Measurements from ENCODE around the gene SPAG8. TPM values are rescaled to one million over a fixed set of nuclear protein-coding genes. Genes with fewer than 3 reads are reported as not detected.

Gene SPAG8
- total RNA-seq, 2 experiments from 2014 or later, result 1.1 to 3.6 TPM

GRCh38 chr9:35841645-35841900 lies 29.5 kb upstream of the SPAG8 start:
- Histone ChIP-seq H3K27ac (ENCODE audit: low read depth, low read length, poor library complexity, severe bottlenecking) (no peak overlapping the region), H3K4me1 (ENCODE audit: insufficient read depth, low read length, poor library complexity, severe bottlenecking) (peaks cover 25% of the 10 kb centered on the region)
- no TSS peak for BruUV-seq (replicated peaks)

GRCh38 chr9:35840881-35841644 lies 29.0 kb upstream of the SPAG8 start:
- Histone ChIP-seq H3K4me1 (ENCODE audit: insufficient read depth, low read length, poor library complexity, severe bottlenecking) (peaks cover 25% of the 10 kb centered on the region), H3K79me2 (ENCODE audit: insufficient read depth, low read depth, low read length) (no peaks in the 10 kb centered on the region), H3K36me3 (ENCODE audit: insufficient read depth, low read length) (no peaks in the 10 kb centered on the region), H3K9me3 (ENCODE audit: low read length) (no peaks in the 10 kb centered on the region), H3K4me3 (ENCODE audit: low read depth, low read length, poor library complexity, severe bottlenecking) (no peak overlapping the region), H4K20me1 (ENCODE audit: insufficient read depth, low read length) (no peaks in the 10 kb centered on the region), H3K9me2 (ENCODE audit: insufficient read depth, low read length) (no peaks in the 10 kb centered on the region), H3K4me2 (ENCODE audit: low read length) (no peak overlapping the region), H3K27ac (ENCODE audit: low read depth, low read length, poor library complexity, severe bottlenecking) (no peak overlapping the region), H2AFZ (ENCODE audit: low read length) (no peak overlapping the region)
- intact Hi-C loops (cut with micrococcal nuclease; ENCODE audit: unreplicated experiment), result no loop called here
- no peak for TF ChIP-seq CTCF (conservative IDR thresholded peaks at IDR 0.05; ENCODE audit: low read length)
- no peak for TF ChIP-seq EZH2phosphoT487 (IDR thresholded peaks at IDR 0.05; ENCODE audit: borderline replicate concordance, low read depth, low read length)
- BruUV-seq (replicated peaks), result no TSS peak
- DNase-seq (ENCODE audit: low spot score), result no peak
- ChIA-PET POLR2A (interaction anchor here (0.6 kb wide), 1 partner anchor 37 kb away, joined by 3 read pairs; no protein-coding TSS in a partner anchor), CTCF (ENCODE audit: unreplicated experiment) (no interaction called here)

More at GRCh38 chr9:35841645-35841900, 29.5 kb upstream of the SPAG8 start:
- H3K79me2 ChIP-seq (ENCODE audit: insufficient read depth, low read depth, low read length), result no peaks in the 10 kb centered on the region
- no peak for TF ChIP-seq CTCF (conservative IDR thresholded peaks at IDR 0.05; ENCODE audit: low read length)
- TF ChIP-seq EZH2phosphoT487 (IDR thresholded peaks at IDR 0.05; ENCODE audit: borderline replicate concordance, low read depth, low read length), result no peak
- no peaks in the 10 kb centered on the region for H3K9me3 ChIP-seq (ENCODE audit: low read length)
- no peak overlapping the region for H3K4me3 ChIP-seq (ENCODE audit: low read depth, low read length, poor library complexity, severe bottlenecking)
- no peak for DNase-seq (ENCODE audit: low spot score)
- no peak overlapping the region for H2AFZ ChIP-seq (ENCODE audit: low read length)
- ChIA-PET CTCF (ENCODE audit: unreplicated experiment) (no interaction called here), POLR2A (no interaction called here)
- intact Hi-C loops (cut with micrococcal nuclease; ENCODE audit: unreplicated experiment), result no loop called here
- H3K4me2 ChIP-seq (ENCODE audit: low read length), result no peak overlapping the region
- no peaks in the 10 kb centered on the region for H3K36me3 ChIP-seq (ENCODE audit: insufficient read depth, low read length)
- H3K9me2 ChIP-seq (ENCODE audit: insufficient read depth, low read length), result no peaks in the 10 kb centered on the region
- H4K20me1 ChIP-seq (ENCODE audit: insufficient read depth, low read length), result no peaks in the 10 kb centered on the region

GRCh38 chr9:35839926-35840325 lies 27.9 kb upstream of the SPAG8 start:
- Histone ChIP-seq H3K9me3 (ENCODE audit: low read length) (no peaks in the 10 kb centered on the region), H3K27ac (ENCODE audit: low read depth, low read length, poor library complexity, severe bottlenecking) (no peak overlapping the region), H3K4me3 (ENCODE audit: low read depth, low read length, poor library complexity, severe bottlenecking) (no peak overlapping the region), H3K79me2 (ENCODE audit: insufficient read depth, low read depth, low read length) (no peaks in the 10 kb centered on the region), H3K4me2 (ENCODE audit: low read length) (no peak overlapping the region), H2AFZ (ENCODE audit: low read length) (no peak overlapping the region), H3K36me3 (ENCODE audit: insufficient read depth, low read length) (no peaks in the 10 kb centered on the region), H3K4me1 (ENCODE audit: insufficient read depth, low read length, poor library complexity, severe bottlenecking) (peaks cover 18% of the 10 kb centered on the region), H4K20me1 (ENCODE audit: insufficient read depth, low read length) (no peaks in the 10 kb centered on the region), H3K9me2 (ENCODE audit: insufficient read depth, low read length) (no peaks in the 10 kb centered on the region)
- intact Hi-C loops (cut with micrococcal nuclease; ENCODE audit: unreplicated experiment), result no loop called here
- no peak for TF ChIP-seq EZH2phosphoT487 (IDR thresholded peaks at IDR 0.05; ENCODE audit: borderline replicate concordance, low read depth, low read length)
- no peak for TF ChIP-seq CTCF (conservative IDR thresholded peaks at IDR 0.05; ENCODE audit: low read length)
- ChIA-PET CTCF (ENCODE audit: unreplicated experiment) (no interaction called here), POLR2A (interaction anchor here (1.3 kb wide), 1 partner anchor 27 kb away, joined by 5 read pairs; the partner anchor contains the start of gene SPAG8)
- no TSS peak for BruUV-seq (replicated peaks)
- DNase-seq (ENCODE audit: low spot score), result no peak
